GM12878 (cell line): ENCODE data around the gene OGA. TPM values are rescaled to one million over a fixed set of nuclear protein-coding genes. Genes with fewer than 3 reads are reported as not detected.

Source experiments
- ATAC-seq: fragments of 200-7000 bp; cut with Tn5 transposase; 3 replicates; pipeline ENCODE4 v1.9.1; 2020; ENCODE audit warnings: mild to moderate bottlenecking, moderate library complexity
- BruUV-seq: library from RNA; stranded (reverse); fragments of 400-500 nt; replicated peaks from 2 replicates; lab custom pipeline; 2021; lab: Mats Ljungman, UMichigan
- CTCF ChIA-PET: fragments of 300-600 bp; sonication (Branson Sonifier 250); formaldehyde crosslinking; extraction: SDS; loops from one replicate; lab custom pipeline; 2021; ENCODE audit warnings: inconsistent platforms; lab: Yijun Ruan, JAX
- POLR2A ChIA-PET: fragments of 350-600 bp; formaldehyde crosslinking; extraction: SDS; loops from one replicate; lab custom pipeline; 2021; ENCODE audit warnings: inconsistent platforms; lab: Charles Lee
- RAD21 ChIA-PET: fragments of 300-600 bp; sonication (Branson Sonifier 250); formaldehyde crosslinking; loops from one replicate; lab custom pipeline; 2023; ENCODE audit warnings: antibody characterized with exemption; ENCODE audit not compliant: unreplicated experiment; lab: Charles Lee
- SMC1A ChIA-PET: fragments of 300-600 bp; sonication (Branson Sonifier 250); formaldehyde crosslinking; loops from one replicate; lab custom pipeline; 2023; ENCODE audit not compliant: unreplicated experiment, uncharacterized antibody; lab: Charles Lee
- DNase-seq: peaks from one replicate; pipeline ENCODE4 v3.0.0-alpha.2; 2011; ENCODE audit warnings: low read depth, low spot score
- FAIRE-seq: peaks from 3 replicates; lab custom pipeline; 2011; peaks lifted over from hg19 to GRCh38; lab: Jason Lieb, UNC
- H2AFZ ChIP-seq: 2 replicates; pipeline ENCODE4 v1.6.0; 2011; ENCODE audit warnings: low read depth, low read length, control low read depth; ENCODE audit not compliant: control insufficient read depth
- H3K27ac ChIP-seq: 2 replicates; pipeline ENCODE4 v1.5.1; 2011; ENCODE audit warnings: control low read depth; ENCODE audit not compliant: control insufficient read depth, insufficient read depth
- H3K27me3 ChIP-seq, 2 experiments: replicated peaks in 1 of 2; 2 replicates each; pipeline versions ENCODE4 v1.6.0 to v1.6.1; 2011; ENCODE audit warnings: low read length in 1 of 2; ENCODE audit not compliant: control insufficient read depth in 2 of 2, insufficient read depth in 2 of 2
- H3K36me3 ChIP-seq, 2 experiments: 2 replicates each; pipeline ENCODE4 v1.5.1; 2011; ENCODE audit warnings: low read length in 1 of 2; ENCODE audit not compliant: control insufficient read depth in 2 of 2, insufficient read depth in 2 of 2
- H3K4me1 ChIP-seq: 2 replicates; pipeline ENCODE4 v1.6.1; 2011; ENCODE audit warnings: mild to moderate bottlenecking, low read length, moderate library complexity, mixed read lengths; ENCODE audit not compliant: control insufficient read depth, insufficient read depth
- H3K4me2 ChIP-seq: 2 replicates; pipeline ENCODE4 v1.6.0; 2011; ENCODE audit warnings: control low read depth; ENCODE audit not compliant: control insufficient read depth, insufficient read depth
- H3K4me3 ChIP-seq: fragments of 200-600 bp; sonication (generic); 2 replicates; pipeline ENCODE4 v1.5.1; 2016
- H3K79me2 ChIP-seq: 2 replicates; pipeline ENCODE4 v1.6.0; 2011; ENCODE audit warnings: low read length; ENCODE audit not compliant: control insufficient read depth, insufficient read depth
- H3K9ac ChIP-seq: 2 replicates; pipeline ENCODE4 v1.8.0; 2011; ENCODE audit warnings: low read length, control low read depth, mixed read lengths; ENCODE audit not compliant: control insufficient read depth, insufficient read depth
- H3K9me3 ChIP-seq: replicated peaks from 3 replicates; pipeline ENCODE4 v1.5.1; 2011; ENCODE audit warnings: mild to moderate bottlenecking, low read length; ENCODE audit not compliant: control insufficient read depth, insufficient read depth
- H4K20me1 ChIP-seq: 2 replicates; pipeline ENCODE4 v1.6.0; 2011; ENCODE audit not compliant: control insufficient read depth, insufficient read depth
- IRF3 ChIP-seq: fragments of 450-650 bp; IDR thresholded peaks from 2 replicates; pipeline ENCODE4 v1.6.1; 2014; ENCODE audit warnings: mild to moderate bottlenecking
- MEF2B ChIP-seq: fragments of 450-650 bp; IDR thresholded peaks from 2 replicates; pipeline ENCODE4 v1.6.1; 2018; ENCODE audit warnings: mild to moderate bottlenecking, moderate library complexity; ENCODE audit not compliant: partially characterized antibody, poor library complexity, severe bottlenecking
- SIX5 ChIP-seq: IDR thresholded peaks from 2 replicates; pipeline ENCODE4 v1.6.1; 2011; ENCODE audit warnings: mild to moderate bottlenecking, low read depth, low read length, moderate library complexity; ENCODE audit not compliant: severe bottlenecking
- in situ Hi-C: fragments of 300-500 bp; cut with MboI; formaldehyde crosslinking; loops from 9 replicates; pipeline ENCODE4 v1.14.3; 2018; ENCODE audit warnings: mixed read lengths
- intact Hi-C: fragments of 100-400 bp; cut with micrococcal nuclease; formaldehyde crosslinking; loops from one replicate; pipeline ENCODE4 v1.14.2; 2022; ENCODE audit not compliant: unreplicated experiment
- polyA plus RNA-seq, 11 experiments: library from polyadenylated mRNA; depleted of rRNA in 4 of 11; unstranded in 6 of 11; stranded (reverse) in 5 of 11; fragments of >200 nt; fragmentation: Nextera tagmentation in 4 of 11; fragmentation: Illumina TruSeq in 1 of 11; extraction: Ambion mirVana in 4 of 11; extraction: Trizol in 1 of 11; gene quantifications; 1 replicate in 1 of 11; 2 replicates in 10 of 11; pipeline versions ENCODE4 v1.2.1 to v1.2.3, GENCODE V29; 2011 to 2016; ENCODE audit warnings: inconsistent platforms in 2 of 11, missing spikeins in 2 of 11, low read depth in 1 of 11
- total RNA-seq, 4 experiments: library from RNA; depleted of rRNA in 3 of 4; stranded (reverse); fragments of >200 nt in 3 of 4; fragmentation: Illumina TruSeq in 1 of 4; extraction: Trizol in 1 of 4; gene quantifications; 2 replicates each; pipeline versions ENCODE4 v1.2.1 to v1.2.3, GENCODE V29; 2013 to 2021

OGA gene
- total and polyA plus RNA-seq, 10 of the 15 experiments (the other 5 are each of a cell fraction or from before 2014, with no cell fraction given): 23.0 to 145 (median 85.2) TPM

GRCh38 chr10:101841826-101842225 lies 23.6 kb upstream of the OGA start:
- ChIA-PET RAD21 (interaction anchor here (0.8 to 9.5 kb wide), 32 partner anchors 9 to 239 kb away, joined by 3 to 538 read pairs (median 10); partner anchors contain the start of genes HPS6 and OGA), SMC1A (interaction anchor here (0.6 to 13.6 kb wide), 26 partner anchors 18 to 239 kb away, joined by 3 to 407 read pairs (median 9); partner anchors contain the start of gene OGA), POLR2A (interaction anchor here (0.6 to 3.5 kb wide), 18 partner anchors 12 to 230 kb away, joined by 3 to 34 read pairs (median 4); partner anchors contain the start of gene OGA), CTCF (interaction anchor here (0.6 to 17.0 kb wide), 45 partner anchors 8 to 275 kb away, joined by 3 to 697 read pairs (median 6); partner anchors contain the start of genes HPS6 and OGA)
- Histone ChIP-seq H3K36me3 (0 out of 4 replicates have a peak, but pooled peaks cover 0 to 6% of the 10 kb centered on the region in 2 experiments), H3K4me2 (peak overlapping the region; percentile 94), H3K27ac (no peak overlapping the region; the same call in 1 of the 2 replicates), H3K4me3 (peak overlapping the region; percentile 81; the same call in 1 of the 2 replicates), H2AFZ (no peak overlapping the region), H3K27me3 (no peaks in the 10 kb centered on the region), H4K20me1 (no peaks in the 10 kb centered on the region; the same call in 1 of the 2 replicates), H3K9me3 (no peaks in the 10 kb centered on the region), H3K79me2 (no peaks in the 10 kb centered on the region; the same call in 1 of the 2 replicates), H3K9ac (no peak overlapping the region), H3K4me1 (peaks cover 23% of the 10 kb centered on the region)
- in situ Hi-C loops: loop anchor here (5.0 kb wide), 2 partner anchors 165 to 230 kb away; no protein-coding TSS in a partner anchor
- no TSS peak for BruUV-seq
- no peak for DNase-seq
- intact Hi-C loops: loop anchor here (5.0 kb wide), 1 partner anchor 60 kb away; no protein-coding TSS in a partner anchor
- FAIRE-seq: no peak
- peak; percentile 50 for TF ChIP-seq MEF2B
- no peak for TF ChIP-seq SIX5
- TF ChIP-seq IRF3: no peak
- ATAC-seq: no peak
